Fibroblast of pulmonary artery (primary cell): ENCODE measurements around the gene PDE3B.

Experiments
- DNase-seq: peaks from one replicate; pipeline ENCODE4 v3.0.0-alpha.2; 2010; ENCODE audit warnings: low read depth
- H3K4me3 ChIP-seq: replicated peaks from 2 replicates; pipeline ENCODE4 v1.5.1; 2011; ENCODE audit warnings: low read depth, mild to moderate bottlenecking, control low read depth, low read length, moderate library complexity
- TF ChIP-seq, protein P1 (sequence below): IDR thresholded peaks from 2 replicates; pipeline ENCODE4 v1.5.1; 2011; ENCODE audit warnings: mild to moderate bottlenecking, control low read depth, low read length, inconsistent platforms; ENCODE audit errors: missing control alignments

The PDE3B gene

DNA sequence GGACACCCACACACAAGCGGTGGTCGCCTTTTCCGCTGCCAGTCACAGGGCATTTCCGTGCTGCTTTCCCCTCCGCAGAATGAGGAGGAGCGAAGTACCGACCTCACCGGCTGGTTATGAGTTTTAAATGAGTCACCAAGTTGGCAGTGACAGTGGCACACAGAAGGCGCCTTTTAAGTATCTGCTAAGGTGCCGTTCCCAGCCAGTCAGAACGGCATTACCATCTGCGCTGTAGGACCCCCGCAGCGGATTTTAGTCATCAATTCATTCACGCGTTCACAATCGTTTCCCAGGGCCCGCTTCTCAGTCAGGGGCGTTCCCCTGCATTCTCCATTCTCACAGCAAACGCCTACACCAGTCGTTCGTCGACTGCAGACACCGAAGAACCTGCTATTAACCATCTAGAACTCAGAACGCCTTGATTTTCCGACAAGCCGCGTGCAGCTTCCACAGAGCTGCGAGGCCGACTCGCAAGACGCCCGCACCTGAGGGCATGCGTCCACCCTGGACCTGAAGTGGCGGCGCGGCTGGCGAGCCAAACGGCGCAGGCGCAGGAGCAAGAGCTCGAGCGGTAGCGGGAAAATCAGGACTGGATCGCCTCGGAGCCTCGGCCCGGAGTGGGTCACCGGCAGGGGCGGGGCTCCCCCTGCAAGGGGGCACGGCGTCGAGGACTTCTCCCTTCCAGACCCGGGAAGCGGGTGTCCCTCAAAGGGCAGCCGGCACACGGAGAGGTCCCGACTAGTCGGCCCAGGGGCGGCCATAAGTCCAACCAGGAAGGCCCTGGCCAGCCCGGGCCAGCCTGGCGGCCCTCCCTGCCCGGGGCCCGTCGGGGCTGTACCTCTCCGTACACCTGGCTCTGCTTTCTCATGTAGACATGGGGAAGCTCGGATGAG lies 247.8 kb downstream of the PDE3B start:
- peak; percentile 91 for DNase-seq
- TF ChIP-seq, protein P1, sequence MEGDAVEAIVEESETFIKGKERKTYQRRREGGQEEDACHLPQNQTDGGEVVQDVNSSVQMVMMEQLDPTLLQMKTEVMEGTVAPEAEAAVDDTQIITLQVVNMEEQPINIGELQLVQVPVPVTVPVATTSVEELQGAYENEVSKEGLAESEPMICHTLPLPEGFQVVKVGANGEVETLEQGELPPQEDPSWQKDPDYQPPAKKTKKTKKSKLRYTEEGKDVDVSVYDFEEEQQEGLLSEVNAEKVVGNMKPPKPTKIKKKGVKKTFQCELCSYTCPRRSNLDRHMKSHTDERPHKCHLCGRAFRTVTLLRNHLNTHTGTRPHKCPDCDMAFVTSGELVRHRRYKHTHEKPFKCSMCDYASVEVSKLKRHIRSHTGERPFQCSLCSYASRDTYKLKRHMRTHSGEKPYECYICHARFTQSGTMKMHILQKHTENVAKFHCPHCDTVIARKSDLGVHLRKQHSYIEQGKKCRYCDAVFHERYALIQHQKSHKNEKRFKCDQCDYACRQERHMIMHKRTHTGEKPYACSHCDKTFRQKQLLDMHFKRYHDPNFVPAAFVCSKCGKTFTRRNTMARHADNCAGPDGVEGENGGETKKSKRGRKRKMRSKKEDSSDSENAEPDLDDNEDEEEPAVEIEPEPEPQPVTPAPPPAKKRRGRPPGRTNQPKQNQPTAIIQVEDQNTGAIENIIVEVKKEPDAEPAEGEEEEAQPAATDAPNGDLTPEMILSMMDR = no peak
- peak overlapping the region; percentile 76 for H3K4me3 ChIP-seq

DNA sequence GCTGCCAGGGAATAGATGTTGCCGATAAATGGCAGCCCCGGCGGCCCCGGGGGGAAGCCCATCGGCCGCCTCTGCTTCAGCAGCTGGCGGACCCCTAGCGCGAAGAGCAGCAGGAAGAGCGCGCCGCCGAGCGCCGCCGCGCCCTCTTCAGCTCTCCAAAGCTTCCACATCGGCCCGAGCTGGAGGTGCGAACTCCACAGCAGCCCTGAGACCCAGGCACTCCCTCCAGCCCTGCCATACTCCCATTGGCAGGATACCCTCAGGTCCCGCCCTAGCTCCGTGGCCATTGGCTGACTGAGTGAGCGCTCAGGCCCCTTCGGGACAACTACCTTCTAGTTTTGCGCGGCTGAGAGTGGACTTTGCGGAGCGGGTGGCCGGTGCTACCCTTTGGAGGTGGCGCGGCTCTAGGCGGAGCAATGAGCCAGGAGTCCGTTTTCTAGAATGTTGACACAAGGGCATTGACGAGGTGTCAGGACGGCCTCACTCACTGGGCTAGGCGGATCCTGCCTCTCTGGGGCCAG lies 248.5 kb downstream of the PDE3B start, which contains the start of gene CYP2R1:
Gene CYP2R1, minus strand, starts transcription at position 196 of the 521 bp plus-strand sequence. Its CDS starts 26 bp downstream, at position 170.
- DNase-seq = peak; percentile 98
- H3K4me3 ChIP-seq = peak within 1 kb of the TSS; percentile 76
- TF ChIP-seq, protein P1 = no peak

DNA sequence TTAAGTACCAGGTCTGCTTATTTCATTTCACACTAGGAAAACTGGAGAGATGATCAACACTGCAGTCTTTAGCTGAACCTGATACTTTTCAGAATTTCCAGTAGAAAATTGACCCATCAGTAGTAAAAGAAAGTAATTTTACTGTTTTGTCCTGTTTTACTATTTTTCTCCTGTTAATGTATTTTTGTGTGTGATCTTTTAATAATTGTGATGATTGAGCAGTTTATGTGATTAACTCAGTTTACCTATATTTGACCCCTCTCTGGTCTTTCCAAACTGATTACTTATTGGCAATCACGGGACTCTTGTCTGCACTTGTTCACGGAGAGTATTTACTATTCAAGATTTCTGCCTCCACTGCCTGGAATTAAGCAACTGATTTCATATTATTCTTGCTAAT lies 249.0 kb downstream of the PDE3B start:
- TF ChIP-seq, protein P1 = no peak
- DNase-seq = no peak
- H3K4me3 ChIP-seq = peak overlapping the region; percentile 76

DNA sequence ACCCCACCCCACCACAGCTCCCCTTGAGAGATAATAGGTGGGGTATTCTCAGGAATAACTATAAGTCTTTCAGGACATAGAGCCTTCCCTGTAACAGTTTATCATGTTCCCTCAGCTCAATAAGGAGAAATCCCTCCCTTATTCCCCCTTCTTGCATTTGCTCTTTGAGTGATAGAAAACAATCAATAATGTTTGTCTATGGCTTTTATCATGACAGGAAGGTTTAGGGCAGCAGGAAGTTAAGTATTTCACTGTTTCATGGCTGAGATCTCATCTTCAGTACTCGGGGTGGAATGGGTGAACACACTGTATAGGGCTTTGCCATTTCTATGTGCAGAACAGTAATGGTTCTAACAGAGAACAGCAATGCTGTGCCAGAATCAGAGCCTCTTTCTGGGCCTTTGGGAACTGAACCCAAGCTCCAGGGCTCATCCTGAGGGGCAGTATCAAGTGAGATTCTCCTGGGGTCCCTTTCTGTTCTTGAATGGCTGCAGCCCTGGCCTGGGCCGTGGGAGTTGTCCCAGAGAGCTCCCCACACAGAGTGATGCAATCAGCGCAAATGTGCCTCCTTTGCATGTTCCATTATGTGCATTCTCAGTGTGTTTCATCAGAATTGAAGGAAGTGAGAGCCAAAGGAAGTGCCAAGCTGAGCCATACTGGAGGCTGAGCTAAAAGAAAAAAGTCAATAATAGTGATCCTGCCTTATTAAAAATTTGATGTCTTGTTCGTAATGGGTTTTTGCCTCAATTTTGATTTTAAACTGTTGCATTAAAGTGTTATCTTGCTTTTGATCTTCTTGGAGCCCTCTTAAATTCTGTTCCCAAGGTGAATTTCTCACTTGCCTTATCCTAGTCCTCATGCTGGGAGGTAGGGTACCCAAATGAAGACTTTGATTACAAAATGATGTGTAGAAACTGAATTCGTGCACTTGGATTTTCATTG lies 251.3 kb downstream of the PDE3B start:
- DNase-seq = peak; percentile 94
- TF ChIP-seq, protein P1 = no peak

DNA sequence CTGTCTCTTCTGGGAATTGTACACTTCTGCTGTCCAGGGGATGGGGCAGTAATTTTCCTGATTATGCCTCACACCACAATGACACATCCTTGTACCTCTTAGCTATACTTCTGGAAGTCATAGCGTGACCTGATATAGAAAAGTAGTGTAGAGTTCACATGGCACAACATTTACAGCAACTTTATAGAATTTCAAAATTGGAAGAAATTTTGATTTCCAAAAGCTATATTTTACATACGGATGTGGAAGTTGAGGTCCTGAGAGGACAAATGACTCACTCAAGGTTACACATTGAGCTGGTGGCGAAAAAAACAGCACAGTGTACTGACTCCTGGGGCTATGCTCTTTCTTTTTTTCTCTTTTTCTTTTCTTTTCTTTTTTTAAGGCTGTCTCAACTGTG lies 254.8 kb downstream of the PDE3B start:
- TF ChIP-seq, protein P1 = no peak
- no peak overlapping the region for H3K4me3 ChIP-seq
- no peak for DNase-seq

More for the DNA sequence above, 251.3 kb downstream of the PDE3B start:
- no peak overlapping the region for H3K4me3 ChIP-seq

DNA sequence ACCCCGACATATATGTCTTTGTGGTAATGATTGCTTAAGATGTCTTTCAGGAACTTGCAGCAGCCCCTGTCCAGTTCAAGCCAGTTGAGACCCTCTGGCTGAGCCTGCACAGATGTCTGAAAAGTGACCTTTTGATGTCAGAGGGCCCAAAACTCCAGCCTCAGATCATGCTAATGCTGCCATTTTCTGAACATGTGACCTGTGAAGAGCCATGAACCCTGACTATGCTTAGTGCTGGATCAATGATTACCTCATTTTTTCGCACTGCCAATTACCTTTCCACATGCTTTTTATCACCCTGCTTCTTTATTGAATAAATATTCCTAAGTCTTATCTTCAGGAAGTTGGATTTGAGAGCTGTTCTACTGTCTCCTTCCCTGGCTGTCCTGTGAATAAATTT lies 255.3 kb downstream of the PDE3B start:
- no peak overlapping the region for H3K4me3 ChIP-seq
- TF ChIP-seq, protein P1 = no peak
- DNase-seq = no peak
